K562 (cell line): ENCODE data around the gene TTC6.

Experiments used
- RNF2 ChIP-seq: sonication (generic); IDR thresholded peaks from 2 replicates; pipeline ENCODE4 v1.6.1; 2016
- TF ChIP-seq, protein P1 (sequence below), 3 experiments: IDR thresholded peaks in 2 of 3; conservative IDR thresholded peaks in 1 of 3; 2 replicates each; pipeline ENCODE4 v1.5.1; 2011 to 2012; ENCODE audit warnings: low read length in 3 of 3, mild to moderate bottlenecking in 3 of 3, control low read depth in 2 of 3, improper control_type of control experiment in 1 of 3, inconsistent platforms in 1 of 3, low read depth in 1 of 3, mixed read lengths in 1 of 3, moderate library complexity in 1 of 3; ENCODE audit not compliant: insufficient read depth in 2 of 3

DNA sequence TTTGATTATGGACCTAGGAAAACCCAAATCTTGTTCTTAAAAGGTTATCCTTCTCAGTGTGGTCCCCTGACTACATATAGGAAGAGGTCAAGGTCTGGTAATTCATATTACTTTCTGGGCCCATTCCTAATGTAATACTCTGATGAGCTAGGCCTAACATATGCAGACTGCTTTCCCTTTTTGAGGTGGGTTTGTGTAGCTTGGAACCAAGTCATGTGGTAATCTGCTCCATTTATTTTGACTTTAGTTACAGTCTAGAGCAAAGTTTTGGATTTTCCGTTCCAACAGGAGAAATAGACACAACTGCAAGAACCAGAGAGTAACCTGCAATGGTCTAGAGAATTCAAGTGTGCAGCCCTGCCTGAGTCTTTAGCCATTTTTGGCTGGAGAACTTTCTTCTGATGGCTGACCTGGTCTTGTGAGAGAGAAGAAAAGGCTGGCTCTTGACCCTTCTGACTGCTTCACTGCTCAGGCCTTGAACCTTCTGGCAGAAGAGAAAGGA is 22.5 kb downstream of the TTC6 start:
- TF ChIP-seq RNF2 = no peak
- TF ChIP-seq, protein P1, sequence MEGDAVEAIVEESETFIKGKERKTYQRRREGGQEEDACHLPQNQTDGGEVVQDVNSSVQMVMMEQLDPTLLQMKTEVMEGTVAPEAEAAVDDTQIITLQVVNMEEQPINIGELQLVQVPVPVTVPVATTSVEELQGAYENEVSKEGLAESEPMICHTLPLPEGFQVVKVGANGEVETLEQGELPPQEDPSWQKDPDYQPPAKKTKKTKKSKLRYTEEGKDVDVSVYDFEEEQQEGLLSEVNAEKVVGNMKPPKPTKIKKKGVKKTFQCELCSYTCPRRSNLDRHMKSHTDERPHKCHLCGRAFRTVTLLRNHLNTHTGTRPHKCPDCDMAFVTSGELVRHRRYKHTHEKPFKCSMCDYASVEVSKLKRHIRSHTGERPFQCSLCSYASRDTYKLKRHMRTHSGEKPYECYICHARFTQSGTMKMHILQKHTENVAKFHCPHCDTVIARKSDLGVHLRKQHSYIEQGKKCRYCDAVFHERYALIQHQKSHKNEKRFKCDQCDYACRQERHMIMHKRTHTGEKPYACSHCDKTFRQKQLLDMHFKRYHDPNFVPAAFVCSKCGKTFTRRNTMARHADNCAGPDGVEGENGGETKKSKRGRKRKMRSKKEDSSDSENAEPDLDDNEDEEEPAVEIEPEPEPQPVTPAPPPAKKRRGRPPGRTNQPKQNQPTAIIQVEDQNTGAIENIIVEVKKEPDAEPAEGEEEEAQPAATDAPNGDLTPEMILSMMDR (IDR thresholded peaks at IDR 0.05 in 2 of 3, conservative IDR thresholded peaks at IDR 0.05 in 1 of 3; ENCODE audit: insufficient read depth in 2 of 3, low read depth in 1 of 3, low read length in 3 of 3) = no peak
